ENCODE results near the gene STAMBP.
"Not testable (repeated sequence)": the region's sequence is repeated elsewhere in the genome, so short reads cannot be mapped to it uniquely, and the experiment has no call there.

Gene STAMBP

DNA sequence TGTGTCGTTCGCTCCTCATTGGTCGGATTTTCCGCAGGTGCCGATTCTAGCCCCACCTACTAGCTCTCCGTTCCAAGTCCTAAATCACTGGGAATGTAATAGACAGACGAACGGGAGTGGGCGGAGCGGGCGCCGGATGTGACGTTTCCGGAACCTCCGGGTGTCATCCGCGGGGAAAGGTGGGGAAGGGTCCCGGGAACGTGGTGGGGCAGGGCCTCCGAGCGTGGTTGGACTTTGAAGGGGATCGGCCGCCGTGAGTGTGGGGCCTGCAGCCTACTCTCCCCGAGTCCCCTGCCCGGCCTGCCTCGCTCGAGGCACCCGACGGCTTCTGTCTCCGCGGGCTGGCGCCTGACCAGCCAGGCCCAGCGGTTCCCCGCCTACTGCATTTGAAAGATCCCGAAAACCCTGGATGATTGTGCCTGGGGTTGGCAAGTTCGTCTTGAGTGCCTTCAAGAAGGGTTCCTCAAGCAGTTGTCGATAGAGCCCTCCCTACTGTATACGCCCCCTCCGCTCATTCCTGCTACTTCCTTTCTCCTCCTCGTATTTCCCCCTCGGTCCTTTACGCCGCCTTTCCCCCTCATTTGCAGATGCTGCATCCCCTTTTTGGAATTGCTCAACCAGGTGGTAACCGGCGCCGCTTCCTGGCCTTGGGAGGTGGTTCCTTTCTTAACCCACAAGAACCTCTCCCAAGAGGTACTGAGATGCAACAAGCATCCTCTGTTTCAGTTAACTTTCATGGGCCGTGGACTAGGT is at the start of gene STAMBP:
Gene STAMBP, plus strand, starts transcription at position 144 of the 753 bp plus-strand sequence. CDS start 1,896 bp downstream, outside the sequence.
- in situ Hi-C loops (cut with MboI; ENCODE audit: low sequenced_read_pairs), result no loop called here

DNA sequence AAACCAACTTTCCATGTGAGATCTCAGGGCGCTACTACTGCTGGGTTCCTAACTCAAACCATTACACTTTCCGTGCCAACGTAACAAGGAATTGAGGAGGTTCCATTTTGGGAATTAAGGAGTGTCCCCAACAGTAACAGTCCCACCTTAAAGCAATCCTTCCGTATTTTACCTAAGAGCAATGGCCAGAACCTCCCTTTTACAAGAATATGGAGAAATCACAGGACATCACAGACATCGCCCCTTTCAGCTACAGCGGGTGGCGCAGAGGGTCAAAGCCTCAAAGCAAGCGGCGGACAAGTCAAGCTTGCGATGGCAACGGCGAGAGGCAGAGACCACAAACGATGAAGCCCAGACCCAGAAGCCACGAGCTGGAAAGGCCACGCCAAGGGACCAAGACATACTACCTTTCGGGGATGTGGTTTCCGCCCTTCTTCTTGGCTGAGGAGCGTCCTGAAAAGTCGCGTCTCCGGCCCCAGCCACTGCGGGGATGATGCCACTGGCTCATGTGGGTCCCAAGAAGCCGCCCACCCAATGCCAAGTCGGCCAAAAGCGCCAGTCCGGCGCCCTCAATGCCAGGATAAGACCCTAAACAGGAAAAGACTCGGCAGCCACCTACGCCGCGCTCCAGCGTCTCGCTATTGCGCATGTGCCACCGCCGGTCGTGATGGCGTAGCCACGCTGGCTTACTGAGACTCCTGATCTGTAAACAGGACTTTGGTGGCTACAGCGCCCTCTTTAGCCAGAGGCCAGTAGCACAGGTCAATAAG is 49.1 kb upstream of the STAMBP start, which contains the start of gene DUSP11:
Gene DUSP11, minus strand, starts transcription at position 637 of the 770 bp plus-strand sequence. Its CDS starts 129 bp downstream, at position 508.
- in situ Hi-C loops (cut with MboI; ENCODE audit: low sequenced_read_pairs), result no loop called here

DNA sequence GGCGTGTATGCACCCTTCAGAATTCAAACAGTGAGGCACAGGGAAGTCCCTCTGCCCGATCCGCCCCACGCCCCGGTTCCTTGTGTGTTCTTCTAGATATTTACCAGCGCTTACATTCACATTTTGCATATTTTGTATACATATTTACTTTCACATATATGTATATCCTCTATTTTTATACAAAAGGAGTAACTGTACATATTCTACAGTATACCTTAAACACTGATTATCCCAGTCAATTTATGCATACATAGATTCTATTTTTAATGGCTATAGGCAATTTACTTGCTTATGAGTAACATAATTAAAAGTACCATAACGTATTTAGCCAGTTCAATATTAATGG is 48.6 kb upstream of the STAMBP start:
- in situ Hi-C loops (cut with MboI; ENCODE audit: low sequenced_read_pairs), result no loop called here

DNA sequence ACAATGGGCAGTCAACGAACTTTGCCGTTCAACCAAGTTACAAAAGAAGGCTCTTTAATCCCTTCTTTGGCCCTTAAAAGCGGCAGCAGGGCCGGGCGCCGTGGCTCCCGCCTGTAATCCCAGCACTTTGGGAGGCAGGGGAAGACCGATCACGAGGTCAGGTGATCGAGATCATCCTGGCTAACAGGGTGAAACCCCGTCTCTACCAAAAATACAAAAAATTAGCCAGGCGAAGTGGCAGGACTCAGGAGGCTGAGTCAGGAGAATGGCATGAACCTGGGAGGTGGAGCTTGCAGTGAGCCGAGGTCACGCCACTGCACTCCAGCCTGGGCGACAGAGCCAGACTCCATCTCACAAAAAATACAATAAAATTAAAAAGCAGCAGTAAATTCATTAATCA is 45.4 kb upstream of the STAMBP start:
- in situ Hi-C loops (cut with MboI; ENCODE audit: low sequenced_read_pairs), result not testable (repeated sequence)

DNA sequence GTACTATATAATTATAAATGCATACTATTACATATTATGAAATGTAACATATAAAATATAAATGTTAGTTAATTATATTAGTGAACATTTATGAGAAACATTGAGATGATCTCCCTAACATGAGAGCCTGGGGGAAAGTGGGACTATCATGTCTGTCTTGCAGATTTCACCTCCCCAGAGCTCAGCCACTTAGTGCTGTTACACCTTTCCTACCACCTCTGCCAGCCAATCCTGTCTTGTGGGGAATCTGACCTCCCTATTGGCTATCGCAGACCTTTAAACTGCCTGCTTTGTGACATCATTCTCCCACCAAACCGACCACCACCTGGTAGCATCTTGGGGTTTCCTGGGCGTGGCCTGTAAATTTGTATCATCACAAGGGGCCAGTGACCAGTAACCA is 44.9 kb upstream of the STAMBP start, which contains the start of gene C2orf78:
Gene C2orf78, plus strand, starts transcription at position 301 of the 400 bp plus-strand sequence. CDS start 127 bp downstream, outside the sequence.
- in situ Hi-C loops (cut with MboI; ENCODE audit: low sequenced_read_pairs), result not testable (repeated sequence)

DNA sequence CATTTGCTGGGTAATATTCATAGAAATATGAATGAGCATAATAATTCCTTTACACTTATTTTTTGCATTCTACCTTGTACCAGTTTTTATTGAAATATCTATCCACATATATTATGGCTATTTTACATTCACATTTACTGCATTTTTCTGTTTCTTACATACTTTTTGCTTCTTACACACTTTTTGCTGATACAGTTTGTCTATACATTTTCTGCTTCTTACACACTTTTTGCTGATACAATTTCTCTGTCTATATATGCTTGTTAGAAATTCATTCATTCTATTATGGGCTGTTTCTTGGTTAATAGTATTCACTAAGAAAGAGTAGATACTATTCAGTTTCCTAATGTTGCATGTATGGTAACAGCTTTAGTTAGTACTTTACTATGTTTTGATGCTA is 16.9 kb upstream of the STAMBP start:
- in situ Hi-C loops (cut with MboI; ENCODE audit: low sequenced_read_pairs), result no loop called here

DNA sequence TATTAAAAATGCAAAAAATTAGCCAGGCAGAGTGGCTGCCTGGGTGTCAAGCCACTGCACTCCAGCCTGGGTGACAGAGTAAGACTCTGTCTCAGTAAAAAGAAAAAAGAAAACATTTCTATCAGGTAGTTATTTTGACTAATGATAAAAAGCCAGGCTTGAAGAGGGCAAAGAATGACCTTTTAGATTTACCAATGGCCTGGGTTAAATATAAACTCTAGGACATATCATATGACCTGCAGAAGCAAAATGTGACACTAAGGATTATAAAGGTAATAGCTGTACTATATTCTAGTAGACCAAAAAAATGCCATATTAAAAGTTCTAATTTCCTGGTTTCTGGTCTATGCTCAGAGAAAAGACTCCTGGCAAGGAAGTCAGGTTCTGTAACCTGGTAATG is 16.1 kb upstream of the STAMBP start:
- in situ Hi-C loops (cut with MboI; ENCODE audit: low sequenced_read_pairs), result no loop called here

DNA sequence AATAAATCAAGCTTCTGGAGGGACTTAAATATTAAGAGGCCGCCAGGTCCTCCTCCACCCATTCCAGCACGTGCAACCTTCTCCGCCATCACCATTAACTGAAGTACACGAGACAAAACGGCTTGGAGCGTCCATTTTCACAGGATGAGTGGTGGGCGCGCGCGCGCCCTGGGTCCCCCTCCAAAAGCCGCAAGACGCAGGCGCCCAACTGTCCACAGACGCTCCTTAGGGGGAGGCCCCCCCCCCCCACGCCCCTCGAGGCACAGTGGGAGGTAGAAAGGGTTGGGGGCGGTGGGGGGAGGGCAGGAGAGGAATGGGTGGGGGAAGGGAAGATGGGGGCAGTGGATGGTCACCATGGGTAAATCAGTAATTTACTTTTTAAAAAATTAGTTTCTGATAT is 10.5 kb upstream of the STAMBP start:
- in situ Hi-C loops (cut with MboI; ENCODE audit: low sequenced_read_pairs), result no loop called here

DNA sequence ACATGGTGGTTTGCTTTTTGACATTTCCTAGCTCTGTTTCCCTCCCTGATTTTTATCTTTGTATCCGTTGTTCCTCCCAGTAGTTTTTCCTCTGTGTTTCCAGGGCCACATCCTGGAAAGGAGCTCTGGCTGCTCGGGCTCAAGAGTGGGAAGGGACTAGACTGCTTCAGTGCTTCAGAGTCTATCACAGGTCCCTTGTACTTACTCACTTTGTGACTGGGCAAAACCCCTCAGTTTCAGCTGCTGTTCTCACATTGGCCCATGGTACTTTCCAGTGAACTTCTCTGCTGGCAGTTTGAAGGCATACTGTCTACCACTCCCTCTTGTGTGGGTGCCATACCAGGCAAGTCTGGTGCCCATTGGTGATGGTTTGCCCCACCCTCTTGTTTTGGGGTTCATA is 7.5 kb upstream of the STAMBP start:
- in situ Hi-C loops (cut with MboI; ENCODE audit: low sequenced_read_pairs), result no loop called here

DNA sequence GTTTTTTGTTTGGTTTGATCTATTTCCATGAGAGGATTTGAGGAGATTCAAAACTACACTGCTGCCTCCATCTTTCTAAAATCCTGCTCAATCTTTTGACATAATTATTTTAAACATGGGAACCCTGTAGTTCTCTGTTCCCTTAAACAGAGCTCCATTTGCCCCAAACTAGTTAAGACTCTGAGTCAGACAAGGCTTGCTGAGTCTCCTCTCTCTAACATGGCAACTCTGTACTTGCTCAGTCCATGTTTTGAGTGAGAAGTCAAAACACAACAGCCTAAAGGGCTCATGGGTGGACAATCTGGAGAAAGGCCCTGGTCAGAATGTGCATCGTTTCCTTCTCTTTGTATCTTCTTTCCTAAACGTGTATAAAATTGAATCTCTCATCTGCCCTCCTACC is 7.1 kb upstream of the STAMBP start:
- in situ Hi-C loops (cut with MboI; ENCODE audit: low sequenced_read_pairs), result no loop called here

DNA sequence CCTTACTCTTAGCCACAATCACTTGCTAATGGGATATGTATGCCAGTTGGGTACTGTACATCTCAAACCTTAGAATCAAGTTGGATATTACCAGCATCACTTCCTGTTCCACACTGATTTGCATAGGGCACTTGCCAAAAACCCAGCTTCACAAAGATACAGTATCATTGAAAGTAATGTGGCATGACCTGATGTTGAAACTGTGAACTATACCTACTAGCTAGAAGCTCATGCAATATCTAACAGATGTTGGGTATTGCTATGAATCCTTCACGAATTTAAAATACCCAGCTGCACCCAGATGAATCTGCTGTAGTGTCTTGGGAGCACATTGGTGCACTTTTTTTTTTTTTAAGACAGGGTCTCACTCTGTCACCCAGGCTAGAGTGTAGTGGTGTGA is 6.5 kb upstream of the STAMBP start:
- in situ Hi-C loops (cut with MboI; ENCODE audit: low sequenced_read_pairs), result no loop called here

DNA sequence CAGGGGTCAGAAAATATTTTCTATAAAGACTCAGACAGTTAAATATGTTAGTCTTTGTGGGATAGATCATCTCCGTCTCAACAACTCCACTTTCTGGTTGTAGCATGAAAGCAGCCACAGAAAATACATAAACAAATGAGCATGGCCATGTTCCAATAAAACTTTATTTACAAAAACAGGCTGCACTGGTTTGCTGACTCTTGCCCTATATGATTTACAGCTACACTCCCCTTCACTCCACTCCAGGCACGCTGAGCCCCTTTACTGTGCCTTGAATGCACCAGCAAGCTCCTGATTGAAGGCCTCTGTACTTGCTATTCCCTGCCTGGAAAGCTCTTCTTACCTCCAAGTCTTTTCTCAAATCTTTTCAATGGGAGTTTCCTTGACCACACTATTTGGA is 5.8 kb upstream of the STAMBP start:
- in situ Hi-C loops (cut with MboI; ENCODE audit: low sequenced_read_pairs), result no loop called here

DNA sequence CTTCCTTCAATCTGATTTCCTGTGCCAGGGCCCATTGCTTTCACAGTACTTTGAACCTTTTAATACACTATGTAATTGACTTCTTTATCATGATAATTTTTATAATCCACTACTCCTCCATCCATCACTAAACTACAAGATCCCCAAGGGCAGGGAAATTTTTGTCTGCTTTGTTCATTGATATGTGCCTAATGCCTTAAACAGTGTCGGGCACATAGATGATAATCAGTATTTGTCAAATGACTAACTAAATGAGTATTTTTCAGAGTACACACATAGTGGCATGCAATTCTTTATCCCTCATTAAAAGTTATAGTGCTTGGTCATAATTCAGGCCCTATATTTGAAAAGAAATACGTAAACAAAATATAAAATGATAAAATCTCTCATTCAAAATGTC is 5.3 kb upstream of the STAMBP start:
- in situ Hi-C loops (cut with MboI; ENCODE audit: low sequenced_read_pairs), result no loop called here

DNA sequence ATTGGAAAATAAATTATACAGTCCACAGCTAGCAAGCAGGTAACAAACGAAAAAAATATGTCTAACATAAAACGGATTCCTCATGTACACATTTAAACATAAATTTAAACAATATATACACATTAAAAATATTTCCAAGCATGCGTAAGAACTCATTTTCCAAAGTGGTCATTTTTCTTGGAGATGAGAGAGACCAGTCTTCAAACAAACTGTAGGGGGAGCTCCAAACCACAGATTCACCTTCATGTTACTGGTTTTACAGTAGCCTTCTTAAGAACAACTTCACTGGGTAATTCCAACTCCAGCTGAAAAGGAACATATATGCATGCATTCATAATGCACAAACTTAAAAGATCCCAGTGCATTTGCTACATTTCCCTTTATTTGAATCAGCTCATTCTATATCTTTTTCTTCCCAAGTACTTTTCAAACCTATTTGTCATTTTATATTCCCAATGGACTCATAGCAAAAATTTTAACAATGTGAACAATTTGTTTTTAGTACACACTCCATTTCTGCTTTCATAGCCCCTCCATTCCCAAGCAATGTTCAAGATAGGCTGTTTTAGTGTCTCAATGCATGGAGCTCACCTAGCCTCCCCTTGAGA is 4.7 kb upstream of the STAMBP start:
- in situ Hi-C loops (cut with MboI; ENCODE audit: low sequenced_read_pairs), result no loop called here

DNA sequence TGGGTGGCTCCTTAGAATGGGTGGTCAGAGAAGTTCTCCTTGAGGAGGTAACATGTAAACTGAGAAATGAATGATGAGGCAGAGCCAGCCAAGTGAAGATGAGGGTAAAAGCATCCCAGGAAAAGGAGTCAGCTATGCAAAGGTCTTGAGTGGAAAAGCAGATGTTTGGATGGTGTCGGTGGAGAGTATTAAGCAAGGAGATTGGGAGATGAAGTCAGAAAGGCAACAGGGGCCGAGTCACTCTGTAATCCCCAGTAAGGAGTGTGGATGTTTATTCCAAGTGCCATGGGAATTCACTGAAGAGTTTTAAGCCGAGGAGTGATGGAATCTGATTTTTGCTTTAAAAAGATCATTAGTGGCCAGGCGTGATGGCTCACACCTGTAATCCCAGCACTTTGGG is 3.4 kb upstream of the STAMBP start:
- in situ Hi-C loops (cut with MboI; ENCODE audit: low sequenced_read_pairs), result no loop called here

DNA sequence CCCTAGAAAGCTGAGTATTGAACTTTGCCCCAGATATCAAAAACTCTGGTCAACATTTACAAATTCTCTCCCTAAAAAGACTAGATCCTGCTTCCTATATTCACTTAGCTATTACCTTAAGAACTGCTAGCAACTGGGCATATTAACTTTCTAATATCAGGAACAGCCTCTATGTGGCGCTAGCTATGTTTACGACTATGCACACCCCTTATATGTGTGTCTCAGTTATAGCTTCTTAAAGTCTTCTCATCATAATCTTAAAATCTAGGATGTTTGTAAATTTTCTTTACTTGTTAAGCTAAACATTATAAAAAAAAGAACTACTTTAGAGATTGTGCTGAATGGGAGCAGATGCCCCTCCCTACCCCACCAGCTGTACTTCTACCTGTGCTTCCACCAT is 1.7 kb upstream of the STAMBP start:
- in situ Hi-C loops (cut with MboI; ENCODE audit: low sequenced_read_pairs), result no loop called here

DNA sequence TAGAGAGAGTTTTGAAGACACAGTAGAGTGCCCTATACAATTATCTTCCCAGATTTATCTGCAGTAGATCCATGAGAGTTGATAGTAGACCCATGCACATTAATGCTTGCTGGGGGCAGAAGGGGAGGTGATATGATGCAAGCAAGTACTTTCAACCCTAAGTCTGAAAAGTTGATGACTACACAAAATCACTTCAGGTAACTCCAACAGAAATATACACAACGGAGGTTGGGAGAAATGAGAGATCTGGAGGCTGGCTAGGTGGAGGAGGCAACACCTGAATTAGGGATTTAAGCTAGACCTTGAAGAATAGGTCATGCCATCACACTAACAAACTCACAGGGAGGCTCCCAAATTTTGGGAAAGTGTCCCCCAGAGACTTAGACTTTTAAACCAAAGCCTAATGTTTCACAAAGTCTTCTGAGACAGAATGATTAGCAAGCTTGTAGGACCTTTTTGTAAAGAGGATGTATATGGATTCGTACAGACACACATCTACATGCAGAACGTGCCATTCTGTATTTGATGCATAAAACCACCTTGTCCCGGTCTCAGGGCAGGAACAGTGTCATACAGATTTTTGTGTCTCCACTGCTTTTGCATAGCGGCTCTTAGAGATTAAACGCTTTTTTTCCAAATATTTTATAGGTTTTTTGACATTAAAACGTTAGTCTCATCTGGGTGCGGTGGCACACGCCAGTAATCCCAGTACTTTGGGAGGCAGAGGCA is 937 bp upstream of the STAMBP start:
- in situ Hi-C loops (cut with MboI; ENCODE audit: low sequenced_read_pairs), result no loop called here

DNA sequence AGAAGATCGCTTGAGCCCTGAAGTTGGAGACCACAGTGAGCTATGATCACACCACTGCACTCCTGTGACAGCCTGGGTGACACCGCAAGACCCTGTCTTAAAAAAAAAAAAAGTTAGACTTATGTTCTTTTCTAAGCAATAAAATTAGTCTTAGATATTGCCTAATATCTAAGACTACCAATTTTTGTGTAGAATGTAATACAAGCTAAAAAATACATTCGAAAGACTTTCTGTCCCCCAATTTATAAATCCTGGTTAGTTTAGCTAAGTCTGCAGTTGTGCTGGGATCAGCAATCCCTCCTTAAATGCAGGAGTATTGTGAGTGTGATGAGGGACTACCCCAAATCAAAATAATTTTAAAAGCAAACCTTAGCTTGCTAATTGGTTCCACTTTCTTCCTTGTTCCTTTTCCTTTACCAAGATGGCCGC is 358 bp upstream of the STAMBP start:
- in situ Hi-C loops (cut with MboI; ENCODE audit: low sequenced_read_pairs), result no loop called here

DNA sequence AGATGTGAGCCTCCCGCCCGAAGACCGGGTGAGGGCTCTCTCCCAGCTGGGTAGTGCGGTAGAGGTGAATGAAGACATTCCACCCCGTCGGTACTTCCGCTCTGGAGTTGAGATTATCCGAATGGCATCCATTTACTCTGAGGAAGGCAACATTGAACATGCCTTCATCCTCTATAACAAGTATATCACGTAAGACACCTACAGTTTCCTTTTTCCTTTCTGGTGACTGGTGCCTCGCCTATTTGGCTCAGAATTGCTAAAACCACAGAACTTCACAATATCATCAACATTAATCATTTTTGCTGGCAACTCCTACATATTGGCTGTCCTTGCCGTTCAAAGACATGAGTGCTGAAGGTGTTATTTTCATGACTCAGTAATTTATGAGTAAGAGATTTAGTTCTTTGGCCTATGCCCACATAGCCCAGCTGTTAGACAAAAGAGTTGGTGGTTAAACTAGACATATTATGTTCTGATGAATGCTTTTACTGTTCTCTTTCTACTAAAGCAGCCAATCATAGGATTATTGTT is 2.2 kb downstream of the STAMBP start:
- in situ Hi-C loops (cut with MboI; ENCODE audit: low sequenced_read_pairs), result no loop called here

DNA sequence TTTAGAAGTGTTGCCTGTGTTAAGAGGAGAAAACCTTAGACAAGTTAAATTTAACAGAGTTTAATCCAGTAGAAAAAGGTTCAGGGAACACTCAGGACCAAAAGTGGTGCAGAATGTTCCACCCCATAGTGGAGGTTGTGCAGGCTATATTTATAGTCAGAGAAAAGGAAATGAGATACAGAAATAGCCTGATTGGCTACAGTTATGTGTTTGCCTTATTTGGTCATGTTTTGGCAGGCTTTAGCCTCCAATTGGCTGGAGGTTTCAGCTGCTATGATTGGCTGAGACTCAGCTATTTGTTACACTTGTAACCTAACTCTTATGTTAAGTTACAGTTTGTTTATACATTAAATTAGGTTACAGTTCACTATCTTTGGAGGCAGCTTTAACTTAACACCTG is 4.2 kb downstream of the STAMBP start:
- in situ Hi-C loops (cut with MboI; ENCODE audit: low sequenced_read_pairs), result no loop called here
